Common myeloid progenitor, CD34-positive (primary cell): Measurements from ENCODE around the gene PRKAR1B.

Experiments used
- CTCF ChIA-PET: fragments of 350-600 bp; sonication (Branson Sonifier 250); formaldehyde crosslinking; loops from one replicate; lab custom pipeline; 2021; ENCODE audit warnings: antibody characterized with exemption; lab: Charles Lee
- POLR2A ChIA-PET: fragments of 350-600 bp; sonication (Branson Sonifier 250); formaldehyde crosslinking; loops from one replicate; lab custom pipeline; 2021; ENCODE audit warnings: antibody characterized with exemption; lab: Charles Lee
- DNase-seq, 3 donors: peaks; one replicate each; pipeline versions ENCODE4 v3.0.0 to v3.0.0-alpha.2; 2013
- H3K27ac ChIP-seq, 2 experiments: 1 replicate in 1 of 2; 2 replicates in 1 of 2; pipeline ENCODE4 v1.7.0; 2013; ENCODE audit warnings: inconsistent platforms in 2 of 2, low read length in 2 of 2, mild to moderate bottlenecking in 2 of 2, low read depth in 1 of 2, moderate library complexity in 1 of 2; ENCODE audit not compliant: severe bottlenecking in 2 of 2, insufficient read depth in 1 of 2, poor library complexity in 1 of 2
- H3K27me3 ChIP-seq, 5 experiments: replicated peaks in 2 of 5; 1 replicate in 3 of 5; 2 replicates in 2 of 5; pipeline versions ENCODE4 v1.6.1 to v1.7.0; 2013; ENCODE audit warnings: low read length in 4 of 5, mild to moderate bottlenecking in 2 of 5, moderate library complexity in 2 of 5, inconsistent platforms in 1 of 5; ENCODE audit not compliant: insufficient read depth in 5 of 5, control insufficient read depth in 4 of 5
- H3K36me3 ChIP-seq, 4 experiments: 1 replicate in 2 of 4; 2 replicates in 2 of 4; pipeline versions ENCODE4 v1.6.1 to v1.7.0; 2013; ENCODE audit warnings: low read length in 3 of 4, control low read depth in 1 of 4, mild to moderate bottlenecking in 1 of 4; ENCODE audit not compliant: control insufficient read depth in 4 of 4, insufficient read depth in 4 of 4
- H3K4me1 ChIP-seq, 4 experiments: 1 replicate in 3 of 4; 2 replicates in 1 of 4; pipeline versions ENCODE4 v1.6.1 to v1.7.1; 2013; ENCODE audit warnings: low read length in 3 of 4, mild to moderate bottlenecking in 3 of 4, control low read depth in 1 of 4, inconsistent platforms in 1 of 4, moderate library complexity in 1 of 4; ENCODE audit not compliant: control insufficient read depth in 4 of 4, insufficient read depth in 4 of 4; ENCODE audit errors: control extremely low read depth in 1 of 4
- H3K4me3 ChIP-seq, 7 experiments: 1 replicate in 4 of 7; 2 replicates in 3 of 7; pipeline versions ENCODE4 v1.5.1 to v1.7.0; 2013; ENCODE audit warnings: mild to moderate bottlenecking in 7 of 7, low read length in 6 of 7, moderate library complexity in 6 of 7, inconsistent platforms in 2 of 7, low read depth in 2 of 7, control low read depth in 1 of 7; ENCODE audit not compliant: insufficient read depth in 4 of 7, control insufficient read depth in 1 of 7; ENCODE audit errors: extremely low read depth in 1 of 7
- H3K9me3 ChIP-seq, 5 experiments: 1 replicate in 4 of 5; 2 replicates in 1 of 5; pipeline versions ENCODE4 v1.6.1 to v1.7.1; 2013; ENCODE audit warnings: low read length in 4 of 5, mild to moderate bottlenecking in 2 of 5, inconsistent platforms in 1 of 5, low read depth in 1 of 5, moderate library complexity in 1 of 5; ENCODE audit not compliant: control insufficient read depth in 4 of 5, insufficient read depth in 2 of 5; ENCODE audit errors: control extremely low read depth in 1 of 5
- WGBS: methylation state at CpG from one replicate; pipeline ENCODE4 v1.1.5; 2013; ENCODE audit not compliant: insufficient coverage; 5-methylcytosine and 5-hydroxymethylcytosine counted together

PRKAR1B gene

DNA sequence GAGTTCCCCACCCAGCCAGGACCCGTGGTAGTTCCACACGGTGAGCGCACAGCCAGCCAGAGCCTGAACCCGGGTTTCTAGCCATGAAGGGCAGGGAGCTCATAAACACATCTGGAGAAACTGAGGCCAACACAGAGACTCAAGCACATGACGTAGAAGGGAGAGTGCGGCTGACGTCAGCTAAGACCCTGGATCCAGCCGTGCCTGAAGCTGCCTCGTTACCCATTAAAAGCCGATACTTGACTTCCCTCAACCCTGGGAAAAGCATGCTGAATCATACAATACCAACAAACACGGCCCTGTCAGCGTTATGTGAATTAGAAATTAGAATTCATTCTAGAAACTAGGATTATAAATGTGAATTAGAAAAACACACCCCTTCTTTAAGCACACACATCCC lies 142.3 kb downstream of the PRKAR1B start:
- Histone ChIP-seq H3K27ac (no peak overlapping the region), H3K27me3 (no peaks in the 10 kb centered on the region), H3K36me3 (peaks cover 0 to 33% (median 2%) of the 10 kb centered on the region in 4 experiments), H3K9me3 (peaks cover 0 to 4% (median 0%) of the 10 kb centered on the region in 5 experiments), H3K4me1 (peaks cover 0 to 9% (median 5%) of the 10 kb centered on the region in 4 experiments), H3K4me3 (no peak overlapping the region)
- ChIA-PET CTCF (interaction anchor here (0.7 to 1.1 kb wide), 3 partner anchors 20 to 52 kb away, joined by 3 read pairs; no protein-coding TSS in a partner anchor), POLR2A (no interaction called here)
- WGBS, result 97% methylated on average over 6 of the region's 12 CpGs
- no peak for DNase-seq

DNA sequence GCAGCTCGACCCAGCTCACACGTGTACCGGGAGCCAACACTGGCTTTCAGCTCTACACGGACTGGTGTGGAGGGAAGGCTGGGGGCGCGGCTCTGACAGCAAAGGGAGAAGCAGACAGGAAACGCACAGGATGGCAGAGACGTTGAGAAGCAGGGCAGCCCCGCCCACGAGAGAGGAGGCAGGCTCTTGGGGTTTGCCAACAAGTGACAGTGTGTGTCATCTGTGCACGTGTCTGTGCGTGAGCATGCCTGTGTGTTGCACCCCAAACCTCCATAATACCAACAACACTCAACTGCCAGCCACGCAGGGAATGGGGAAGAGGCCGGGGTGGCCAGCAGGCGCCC lies 143.0 kb downstream of the PRKAR1B start:
- H3K27ac ChIP-seq, result no peak overlapping the region
- peak overlapping the region in 1 of 7 experiments; percentile 4 for H3K4me3 ChIP-seq
- WGBS, result 64% methylated on average over 12 of the region's 15 CpGs
- ChIA-PET CTCF (interaction anchor here (0.7 to 0.9 kb wide), 2 partner anchors 29 to 53 kb away, joined by 3 read pairs; no protein-coding TSS in a partner anchor), POLR2A (no interaction called here)
- peaks cover 0 to 4% (median 0%) of the 10 kb centered on the region in 5 experiments for H3K9me3 ChIP-seq
- DNase-seq, result peak in 2 of 3 donors; percentile 74 to 78
- no peaks in the 10 kb centered on the region for H3K27me3 ChIP-seq
- H3K4me1 ChIP-seq, result peaks cover 0 to 9% (median 5%) of the 10 kb centered on the region in 4 experiments
- peaks cover 0 to 29% (median 2%) of the 10 kb centered on the region in 4 experiments for H3K36me3 ChIP-seq

DNA sequence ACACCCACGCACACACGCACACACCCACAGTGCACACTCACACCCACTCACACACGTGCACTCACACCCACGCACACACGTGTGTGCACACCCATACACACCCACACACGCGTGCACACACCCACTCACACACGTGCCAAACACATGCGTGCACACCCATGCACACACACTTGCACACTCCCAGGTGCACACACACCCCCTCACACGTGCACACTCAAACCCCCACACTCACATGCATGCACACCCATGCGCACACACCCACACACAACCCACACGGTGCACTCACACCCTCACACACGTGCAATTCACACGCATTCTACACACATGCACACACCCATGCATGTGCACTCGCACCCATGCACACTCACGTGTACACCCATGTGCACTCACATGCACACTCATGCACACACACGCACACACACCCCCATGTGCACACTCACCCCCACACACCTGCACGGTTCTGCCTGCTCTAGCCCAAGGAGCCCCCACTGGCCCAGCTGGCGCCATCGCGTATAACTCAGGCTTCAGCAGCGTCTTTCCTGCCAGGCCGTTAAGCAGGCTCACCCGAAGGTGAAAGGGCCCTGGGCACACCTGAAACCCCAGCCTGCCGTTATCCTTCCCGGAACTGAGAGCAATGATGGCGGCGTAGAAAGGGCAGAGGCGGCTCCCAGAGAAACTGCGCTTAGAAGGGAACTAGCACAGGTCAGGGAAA lies 143.5 kb downstream of the PRKAR1B start:
- Histone ChIP-seq H3K27ac (no peak overlapping the region), H3K9me3 (peaks cover 0 to 4% (median 0%) of the 10 kb centered on the region in 5 experiments), H3K36me3 (peaks cover 0 to 28% (median 2%) of the 10 kb centered on the region in 4 experiments), H3K4me1 (peaks cover 0 to 9% (median 5%) of the 10 kb centered on the region in 4 experiments), H3K27me3 (no peaks in the 10 kb centered on the region), H3K4me3 (no peak overlapping the region)
- no peak for DNase-seq
- ChIA-PET POLR2A (no interaction called here), CTCF (no interaction called here)
- WGBS, result 86% methylated on average over 25 of the region's 30 CpGs

DNA sequence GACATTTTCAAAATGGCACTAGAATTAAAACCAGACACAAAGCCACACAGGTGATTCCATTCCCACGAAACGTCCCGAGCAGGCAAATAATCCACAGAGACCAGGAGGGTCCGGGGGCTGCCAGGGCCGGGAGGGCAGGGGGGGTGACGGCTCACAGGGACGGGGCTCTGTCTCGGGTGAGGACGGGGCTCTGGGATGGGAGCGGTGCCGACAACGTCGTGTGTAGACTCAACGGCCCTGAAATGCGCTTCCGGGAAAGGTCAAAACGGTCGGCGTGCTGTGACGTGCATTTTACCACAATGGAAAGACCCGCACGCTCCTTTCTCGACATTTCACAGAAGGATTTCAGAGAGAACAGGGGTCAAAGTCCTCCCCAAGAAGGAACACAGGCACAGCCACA lies 144.2 kb downstream of the PRKAR1B start:
- Histone ChIP-seq H3K4me1 (peaks cover 0 to 9% (median 5%) of the 10 kb centered on the region in 4 experiments), H3K27ac (no peak overlapping the region), H3K27me3 (no peaks in the 10 kb centered on the region), H3K36me3 (peaks cover 0 to 25% (median 0%) of the 10 kb centered on the region in 4 experiments), H3K4me3 (no peak overlapping the region), H3K9me3 (peaks cover 0 to 4% (median 0%) of the 10 kb centered on the region in 5 experiments)
- POLR2A ChIA-PET, result no interaction called here
- DNase-seq, result no peak
- CTCF ChIA-PET, result no interaction called here
- 96% methylated on average over 23 of the region's 23 CpGs for WGBS

DNA sequence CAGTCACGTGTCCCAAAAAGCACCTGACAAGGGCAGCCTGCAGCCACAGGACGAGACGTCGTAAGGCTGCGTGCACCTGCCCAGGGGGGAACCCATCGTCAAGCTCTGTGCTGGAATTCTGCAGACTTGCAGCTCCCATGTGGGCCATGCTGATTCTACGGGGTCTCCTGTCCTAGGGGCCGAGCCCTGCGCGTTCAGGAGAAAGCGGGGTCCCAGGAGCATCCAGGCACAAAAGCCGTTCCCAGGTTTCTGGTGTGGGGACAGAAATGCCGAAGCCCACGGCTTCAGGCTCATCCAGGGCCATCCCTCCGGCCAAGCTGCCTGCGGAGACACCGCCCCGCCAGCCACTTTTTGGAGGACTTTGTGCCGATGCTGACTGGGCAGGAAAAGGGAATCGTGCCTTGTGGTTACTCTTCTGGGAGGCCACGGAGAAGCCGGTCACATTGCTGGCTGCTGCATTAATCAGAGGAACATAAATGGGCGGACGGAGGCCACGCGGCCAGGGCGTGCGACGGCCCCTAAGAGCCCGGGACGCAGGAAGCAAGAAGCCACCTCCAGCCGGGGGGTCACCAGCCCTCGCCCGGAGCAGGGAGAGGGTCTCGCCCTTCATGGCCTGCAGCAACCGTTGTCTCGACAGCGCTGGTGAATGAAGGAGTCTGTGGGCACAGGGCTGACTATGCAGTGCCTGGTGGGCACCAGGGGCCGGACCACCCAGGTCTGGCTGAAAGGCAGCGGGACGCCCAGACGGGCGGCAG lies 144.8 kb downstream of the PRKAR1B start:
- WGBS, result 98% methylated on average over 43 of the region's 43 CpGs
- POLR2A ChIA-PET, result no interaction called here
- Histone ChIP-seq H3K4me3 (no peak overlapping the region), H3K27ac (no peak overlapping the region), H3K27me3 (no peaks in the 10 kb centered on the region), H3K4me1 (peaks cover 0 to 9% (median 5%) of the 10 kb centered on the region in 4 experiments), H3K36me3 (peaks cover 0 to 21% (median 0%) of the 10 kb centered on the region in 4 experiments), H3K9me3 (peaks cover 0 to 4% (median 0%) of the 10 kb centered on the region in 5 experiments)
- DNase-seq, result no peak
- CTCF ChIA-PET, result no interaction called here

DNA sequence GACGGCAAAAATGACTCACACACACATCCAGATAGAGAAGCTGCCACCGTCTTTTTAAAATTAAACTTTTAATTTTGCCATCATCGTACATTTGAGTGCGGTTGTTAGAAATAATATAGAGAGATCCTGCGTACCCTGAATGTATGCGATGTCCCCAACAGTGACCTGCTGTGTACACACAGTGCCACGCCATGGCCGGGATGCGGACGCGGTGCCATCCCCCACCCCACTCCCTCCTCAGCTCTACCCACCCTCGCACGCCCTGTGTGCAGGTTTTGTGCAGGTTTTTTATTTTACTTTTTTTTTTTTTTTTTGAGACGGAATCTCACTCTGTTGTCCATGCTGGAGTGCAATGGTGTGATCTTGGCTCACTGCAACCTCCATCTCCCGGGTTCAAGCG lies 148.7 kb downstream of the PRKAR1B start:
- H3K4me3 ChIP-seq, result no peak overlapping the region
- no peaks in the 10 kb centered on the region for H3K9me3 ChIP-seq
- no peaks in the 10 kb centered on the region for H3K27me3 ChIP-seq
- DNase-seq, result no peak
- H3K36me3 ChIP-seq, result peaks cover 0 to 9% (median 0%) of the 10 kb centered on the region in 4 experiments
- no peak overlapping the region for H3K27ac ChIP-seq
- 83% methylated on average over 7 of the region's 16 CpGs for WGBS
- POLR2A ChIA-PET, result no interaction called here
- CTCF ChIA-PET, result no interaction called here
- H3K4me1 ChIP-seq, result no peaks in the 10 kb centered on the region
